GM12891 (cell line): ENCODE results near the gene OLIG2.

Source experiments
- DNase-seq: peaks from one replicate; pipeline ENCODE4 v3.0.0; 2011; ENCODE audit warnings: low spot score; ENCODE audit not compliant: insufficient read length
- FAIRE-seq: peaks from 2 replicates; lab custom pipeline; 2011; peaks lifted over from hg19 to GRCh38; lab: Jason Lieb, UNC
- PAX5 ChIP-seq: IDR thresholded peaks from 2 replicates; pipeline ENCODE4 v1.6.1; 2011; ENCODE audit warnings: low read length, moderate library complexity, mild to moderate bottlenecking; ENCODE audit not compliant: insufficient read depth, severe bottlenecking
- POLR2A ChIP-seq: IDR thresholded peaks from 2 replicates; pipeline ENCODE4 v1.6.1; 2011; ENCODE audit warnings: low read depth, low read length, control low read depth
- POLR2AphosphoS5 ChIP-seq: IDR thresholded peaks from 2 replicates; pipeline ENCODE4 v1.6.1; 2011; ENCODE audit warnings: low read depth, low read length, control low read depth
- POU2F2 ChIP-seq: IDR thresholded peaks from 2 replicates; pipeline ENCODE4 v1.6.1; 2011; ENCODE audit warnings: low read depth, mild to moderate bottlenecking, control low read depth, low read length, moderate library complexity
- SPI1 ChIP-seq: IDR thresholded peaks from 2 replicates; pipeline ENCODE4 v1.6.1; 2011; ENCODE audit warnings: low read depth, low read length, control low read depth
- TAF1 ChIP-seq: IDR thresholded peaks from 2 replicates; pipeline ENCODE4 v1.6.1; 2011; ENCODE audit warnings: low read depth, low read length, control low read depth

The OLIG2 gene

DNA sequence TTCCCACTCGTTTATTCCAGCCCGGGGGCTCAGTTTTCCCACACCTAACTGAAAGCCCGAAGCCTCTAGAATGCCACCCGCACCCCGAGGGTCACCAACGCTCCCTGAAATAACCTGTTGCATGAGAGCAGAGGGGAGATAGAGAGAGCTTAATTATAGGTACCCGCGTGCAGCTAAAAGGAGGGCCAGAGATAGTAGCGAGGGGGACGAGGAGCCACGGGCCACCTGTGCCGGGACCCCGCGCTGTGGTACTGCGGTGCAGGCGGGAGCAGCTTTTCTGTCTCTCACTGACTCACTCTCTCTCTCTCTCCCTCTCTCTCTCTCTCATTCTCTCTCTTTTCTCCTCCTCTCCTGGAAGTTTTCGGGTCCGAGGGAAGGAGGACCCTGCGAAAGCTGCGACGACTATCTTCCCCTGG, 716 bp downstream of the OLIG2 start:
- no peak for DNase-seq
- TF ChIP-seq POU2F2 (no peak), POLR2AphosphoS5 (no peak), PAX5 (no peak), POLR2A (no peak), SPI1 (no peak), TAF1 (no peak)
- no peak for FAIRE-seq

GRCh38 chr21:33026878-33027400, 1.2 kb downstream of the OLIG2 start:
- TF ChIP-seq POLR2AphosphoS5 (no peak), TAF1 (no peak), POLR2A (no peak), SPI1 (no peak), POU2F2 (no peak), PAX5 (no peak)
- DNase-seq, result no peak
- no peak for FAIRE-seq

- no peak for TF ChIP-seq POU2F2
- no peak for TF ChIP-seq POLR2AphosphoS5
- no peak for TF ChIP-seq TAF1
- TF ChIP-seq PAX5, result no peak
- TF ChIP-seq SPI1, result no peak
- no peak for TF ChIP-seq POLR2A
- DNase-seq, result no peak
- no peak for FAIRE-seq
Measured at GRCh38 chr21:33027401-33028286, 1.9 kb downstream of the OLIG2 start.

DNA sequence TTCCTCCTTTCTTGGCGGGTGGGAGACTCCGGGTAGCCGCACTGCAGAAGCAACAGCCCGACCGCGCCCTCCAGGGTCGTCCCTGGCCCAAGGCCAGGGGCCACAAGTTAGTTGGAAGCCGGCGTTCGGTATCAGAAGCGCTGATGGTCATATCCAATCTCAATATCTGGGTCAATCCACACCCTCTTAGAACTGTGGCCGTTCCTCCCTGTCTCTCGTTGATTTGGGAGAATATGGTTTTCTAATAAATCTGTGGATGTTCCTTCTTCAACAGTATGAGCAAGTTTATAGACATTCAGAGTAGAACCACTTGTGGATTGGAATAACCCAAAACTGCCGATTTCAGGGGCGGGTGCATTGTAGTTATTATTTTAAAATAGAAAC, 2.5 kb downstream of the OLIG2 start:
- FAIRE-seq (no peak), DNase-seq (no peak)
- no peak for TF ChIP-seq POLR2AphosphoS5
- TF ChIP-seq POU2F2, result no peak
- no peak for TF ChIP-seq POLR2A
- no peak for TF ChIP-seq TAF1
- no peak for TF ChIP-seq SPI1
- no peak for TF ChIP-seq PAX5

- TF ChIP-seq PAX5 (no peak), TAF1 (no peak), POLR2AphosphoS5 (no peak), SPI1 (no peak), POLR2A (no peak), POU2F2 (no peak)
- FAIRE-seq, result no peak
- DNase-seq, result no peak
Measured at GRCh38 chr21:33028773-33029384, 3.1 kb downstream of the OLIG2 start.

- no peak for FAIRE-seq
- no peak for DNase-seq
- no peak for TF ChIP-seq POLR2AphosphoS5
- TF ChIP-seq POU2F2, result no peak
- no peak for TF ChIP-seq POLR2A
- TF ChIP-seq TAF1, result no peak
- TF ChIP-seq PAX5, result no peak
Measured at GRCh38 chr21:33029385-33029921, 3.7 kb downstream of the OLIG2 start.

- DNase-seq, result no peak
- no peak for TF ChIP-seq SPI1
- TF ChIP-seq TAF1, result no peak
- TF ChIP-seq POLR2A, result no peak
- TF ChIP-seq PAX5, result no peak
- TF ChIP-seq POLR2AphosphoS5, result no peak
- FAIRE-seq, result no peak
Measured at GRCh38 chr21:33029975-33030461, 4.3 kb downstream of the OLIG2 start.

- TF ChIP-seq PAX5 (no peak), POU2F2 (no peak), SPI1 (no peak), TAF1 (no peak), POLR2AphosphoS5 (no peak), POLR2A (no peak)
- FAIRE-seq (no peak), DNase-seq (no peak)
Measured at GRCh38 chr21:33030633-33031032, 4.9 kb downstream of the OLIG2 start.

GRCh38 chr21:33031152-33031911, 5.6 kb downstream of the OLIG2 start:
- TF ChIP-seq POU2F2 (no peak), POLR2A (no peak), POLR2AphosphoS5 (no peak)
- DNase-seq, result no peak
- FAIRE-seq, result no peak
